WTC11 (cell line): Measurements from ENCODE around the gene PDSS2.

Source experiments
- CBFB ChIP-seq: sonication (generic); formaldehyde crosslinking; IDR thresholded peaks from 2 replicates; pipeline ENCODE4 v1.8.1; 2022; ENCODE audit warnings: mild to moderate bottlenecking, low read depth, missing genetic modification reagents
- EMX1 ChIP-seq: fragments of 250-450 bp; sonication (Bioruptor Pico); IDR thresholded peaks from 2 replicates; pipeline ENCODE4 v1.8.0; 2021; ENCODE audit warnings: mild to moderate bottlenecking
- ETV6 ChIP-seq: sonication (generic); formaldehyde crosslinking; IDR thresholded peaks from 2 replicates; pipeline ENCODE4 v1.8.1; 2022; ENCODE audit warnings: mild to moderate bottlenecking, missing genetic modification reagents
- SP1 ChIP-seq: sonication (generic); formaldehyde crosslinking; conservative IDR thresholded peaks from 2 replicates; pipeline ENCODE4 v1.8.1; 2022; ENCODE audit warnings: missing genetic modification reagents
- TP53 ChIP-seq: sonication (generic); formaldehyde crosslinking; IDR thresholded peaks from 2 replicates; pipeline ENCODE4 v1.8.1; 2023; ENCODE audit warnings: mild to moderate bottlenecking, missing genetic modification reagents
- USF1 ChIP-seq: sonication (generic); formaldehyde crosslinking; IDR thresholded peaks from 2 replicates; pipeline ENCODE4 v1.8.0; 2022; ENCODE audit warnings: mild to moderate bottlenecking, missing genetic modification reagents
- ZNF232 ChIP-seq: sonication (generic); formaldehyde crosslinking; IDR thresholded peaks from 2 replicates; pipeline ENCODE4 v1.8.0; 2022; ENCODE audit warnings: mild to moderate bottlenecking, missing genetic modification reagents
- ZNF423 ChIP-seq: fragments of 250-450 bp; sonication (Bioruptor Pico); IDR thresholded peaks from 2 replicates; pipeline ENCODE4 v2.1.2; 2022; ENCODE audit warnings: mild to moderate bottlenecking, moderate library complexity
- TF ChIP-seq, protein P1 (sequence below): fragments of 200-600 bp; IDR thresholded peaks from 2 replicates; pipeline ENCODE4 v1.8.0; 2022; ENCODE audit warnings: antibody characterized with exemption
- TF ChIP-seq, protein P2 (sequence below): sonication (generic); formaldehyde crosslinking; IDR thresholded peaks from 2 replicates; pipeline ENCODE4 v1.8.0; 2022; ENCODE audit warnings: mild to moderate bottlenecking, missing genetic modification reagents
- TF ChIP-seq, protein P3 (sequence below): fragments of 250-450 bp; sonication (Bioruptor Pico); IDR thresholded peaks from 2 replicates; pipeline ENCODE4 v1.9.0; 2021; ENCODE audit warnings: moderate library complexity, mild to moderate bottlenecking, inconsistent platforms, borderline replicate concordance

DNA sequence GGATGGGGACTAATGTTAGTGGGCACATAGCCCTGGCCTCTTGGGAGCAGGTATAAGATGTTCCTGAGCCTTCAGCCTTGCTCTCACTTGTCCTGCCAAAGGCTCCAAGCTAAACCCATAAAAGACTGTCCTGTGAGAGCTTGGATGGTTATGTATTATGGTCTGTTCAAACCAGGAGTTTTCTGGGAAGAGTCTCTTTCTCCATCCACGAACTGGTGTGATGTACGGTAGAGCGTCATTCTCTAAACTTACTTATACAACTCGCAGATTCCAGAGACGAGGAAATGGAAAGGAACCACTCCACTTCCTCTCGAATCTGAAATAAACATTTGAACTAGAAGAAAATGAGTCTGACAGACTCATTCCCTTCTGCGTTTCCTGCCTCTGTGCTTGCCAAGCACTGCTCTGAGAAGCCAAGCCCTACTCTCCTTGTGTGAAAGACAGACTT, 35.9 kb upstream of the PDSS2 start:
- TF ChIP-seq EMX1 (CRISPR knock-in tag): no peak
- TF ChIP-seq USF1 (CRISPR knock-in tag): no peak
- TF ChIP-seq, protein P1, sequence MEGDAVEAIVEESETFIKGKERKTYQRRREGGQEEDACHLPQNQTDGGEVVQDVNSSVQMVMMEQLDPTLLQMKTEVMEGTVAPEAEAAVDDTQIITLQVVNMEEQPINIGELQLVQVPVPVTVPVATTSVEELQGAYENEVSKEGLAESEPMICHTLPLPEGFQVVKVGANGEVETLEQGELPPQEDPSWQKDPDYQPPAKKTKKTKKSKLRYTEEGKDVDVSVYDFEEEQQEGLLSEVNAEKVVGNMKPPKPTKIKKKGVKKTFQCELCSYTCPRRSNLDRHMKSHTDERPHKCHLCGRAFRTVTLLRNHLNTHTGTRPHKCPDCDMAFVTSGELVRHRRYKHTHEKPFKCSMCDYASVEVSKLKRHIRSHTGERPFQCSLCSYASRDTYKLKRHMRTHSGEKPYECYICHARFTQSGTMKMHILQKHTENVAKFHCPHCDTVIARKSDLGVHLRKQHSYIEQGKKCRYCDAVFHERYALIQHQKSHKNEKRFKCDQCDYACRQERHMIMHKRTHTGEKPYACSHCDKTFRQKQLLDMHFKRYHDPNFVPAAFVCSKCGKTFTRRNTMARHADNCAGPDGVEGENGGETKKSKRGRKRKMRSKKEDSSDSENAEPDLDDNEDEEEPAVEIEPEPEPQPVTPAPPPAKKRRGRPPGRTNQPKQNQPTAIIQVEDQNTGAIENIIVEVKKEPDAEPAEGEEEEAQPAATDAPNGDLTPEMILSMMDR: no peak
- TF ChIP-seq ZNF423: no peak
- TF ChIP-seq SP1 (CRISPR knock-in tag): no peak
- TF ChIP-seq TP53 (CRISPR knock-in tag): no peak
- TF ChIP-seq, protein P2, sequence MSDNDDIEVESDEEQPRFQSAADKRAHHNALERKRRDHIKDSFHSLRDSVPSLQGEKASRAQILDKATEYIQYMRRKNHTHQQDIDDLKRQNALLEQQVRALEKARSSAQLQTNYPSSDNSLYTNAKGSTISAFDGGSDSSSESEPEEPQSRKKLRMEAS (CRISPR knock-in tag): no peak
- no peak for TF ChIP-seq ZNF232 (CRISPR knock-in tag)
- no peak for TF ChIP-seq ETV6 (CRISPR knock-in tag)
- TF ChIP-seq, protein P3, sequence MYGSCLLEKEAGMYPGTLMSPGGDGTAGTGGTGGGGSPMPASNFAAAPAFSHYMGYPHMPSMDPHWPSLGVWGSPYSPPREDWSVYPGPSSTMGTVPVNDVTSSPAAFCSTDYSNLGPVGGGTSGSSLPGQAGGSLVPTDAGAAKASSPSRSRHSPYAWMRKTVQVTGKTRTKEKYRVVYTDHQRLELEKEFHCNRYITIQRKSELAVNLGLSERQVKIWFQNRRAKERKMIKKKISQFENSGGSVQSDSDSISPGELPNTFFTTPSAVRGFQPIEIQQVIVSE: no peak
- no peak for TF ChIP-seq CBFB (CRISPR knock-in tag)
